ENCODE data around the gene PEAK1.
A peak's percentile ranks its signal among the peaks of the same experiment; 100 is the strongest.

Gene PEAK1

DNA sequence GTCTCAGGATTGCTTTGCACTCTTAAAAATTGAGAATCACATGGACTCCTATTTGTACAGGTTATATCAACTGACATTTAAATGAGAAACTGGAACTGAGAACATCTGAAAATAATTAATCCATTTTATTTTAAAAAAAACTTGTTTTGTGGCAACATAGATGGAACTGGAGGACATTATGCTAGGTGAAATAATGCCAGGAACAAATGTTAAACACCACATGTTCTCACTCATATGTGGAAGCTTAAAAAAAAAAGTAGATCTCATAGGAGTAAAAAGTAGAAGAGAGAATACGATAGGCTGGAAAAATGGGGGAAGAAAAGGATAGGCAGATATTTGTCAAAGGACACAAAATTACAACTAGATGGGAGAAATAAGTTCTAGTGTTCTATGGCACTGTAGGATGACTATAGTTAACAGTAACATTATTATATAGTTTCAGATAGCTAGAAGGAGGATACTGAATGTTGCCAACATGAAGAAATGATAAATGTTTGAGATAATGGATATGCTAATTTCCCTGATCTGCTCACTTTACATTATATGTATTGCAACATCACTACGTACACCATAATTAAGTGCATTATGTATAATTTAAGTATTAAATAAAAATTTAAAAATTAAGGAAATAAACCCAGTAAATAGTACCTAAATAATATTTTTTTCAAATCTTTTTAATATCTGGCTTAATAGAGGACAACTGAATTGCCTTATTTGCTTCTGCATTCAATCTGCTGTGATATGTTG is 248.5 kb downstream of the PEAK1 start:
- no peak for DNase-seq

DNA sequence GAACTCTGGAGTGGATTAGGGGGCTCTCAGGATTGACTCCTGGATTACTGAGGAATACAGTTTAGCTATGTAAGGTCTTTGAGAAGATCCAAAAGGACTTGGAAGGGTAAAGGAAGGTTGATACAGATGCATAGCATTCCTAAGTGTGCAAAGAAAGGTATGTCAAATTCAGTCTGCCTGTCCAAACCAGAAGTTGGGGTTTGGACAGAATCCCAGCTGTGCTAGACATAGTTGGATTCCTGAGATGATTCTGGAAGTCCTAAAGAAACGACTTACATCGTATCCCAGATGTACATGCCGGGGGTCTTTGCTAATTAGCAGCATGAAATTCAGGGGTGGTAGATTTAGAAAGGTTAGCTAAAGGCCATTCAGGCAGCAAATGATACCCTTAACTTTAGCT is 251.3 kb downstream of the PEAK1 start:
- no peak for DNase-seq

- DNase-seq = no peak
These were observed 251.8 kb downstream of the PEAK1 start for GRCh38 chr15:77168141-77168540.

GRCh38 chr15:77167406-77167805 is 252.5 kb downstream of the PEAK1 start:
- DNase-seq = no peak

GRCh38 chr15:77163781-77164384 is 256.0 kb downstream of the PEAK1 start:
- DNase-seq = peak in 1 of 5 experiments; percentile 72

DNA sequence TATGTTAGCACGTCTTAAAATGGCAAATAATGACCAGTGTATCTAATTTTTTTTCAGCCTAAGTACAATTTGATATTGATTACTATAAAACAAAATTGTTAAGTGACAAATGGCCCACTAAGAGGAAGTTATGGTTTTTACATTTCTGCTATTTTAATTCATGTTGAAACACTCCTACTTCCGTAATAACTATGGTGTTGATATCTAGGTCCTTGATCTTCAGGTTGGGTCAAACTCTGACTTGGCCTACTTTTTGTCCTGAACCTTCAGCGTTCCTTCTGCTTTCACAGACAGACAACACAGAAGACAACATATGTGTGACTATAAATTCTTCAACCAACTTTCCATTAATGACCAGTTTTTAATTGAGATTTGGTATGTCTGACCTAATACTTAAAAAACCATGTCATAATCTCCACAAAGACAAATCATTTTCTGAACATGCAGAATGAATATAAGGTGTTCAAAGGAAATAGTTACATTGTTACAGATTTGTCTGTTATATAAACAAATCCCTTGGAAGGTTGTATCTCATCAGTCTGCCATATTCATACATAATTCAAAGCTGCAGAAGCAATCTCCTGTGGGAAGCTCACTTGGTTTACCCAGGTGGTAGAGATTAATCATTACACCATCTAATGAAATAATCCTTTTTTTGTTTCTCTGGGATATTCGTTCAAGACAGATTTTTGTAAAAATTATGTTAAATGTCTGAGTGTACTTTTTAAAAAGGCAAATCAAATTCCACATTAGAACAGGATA is 256.9 kb downstream of the PEAK1 start:
- DNase-seq = peak in 1 of 5 experiments; percentile 41

DNA sequence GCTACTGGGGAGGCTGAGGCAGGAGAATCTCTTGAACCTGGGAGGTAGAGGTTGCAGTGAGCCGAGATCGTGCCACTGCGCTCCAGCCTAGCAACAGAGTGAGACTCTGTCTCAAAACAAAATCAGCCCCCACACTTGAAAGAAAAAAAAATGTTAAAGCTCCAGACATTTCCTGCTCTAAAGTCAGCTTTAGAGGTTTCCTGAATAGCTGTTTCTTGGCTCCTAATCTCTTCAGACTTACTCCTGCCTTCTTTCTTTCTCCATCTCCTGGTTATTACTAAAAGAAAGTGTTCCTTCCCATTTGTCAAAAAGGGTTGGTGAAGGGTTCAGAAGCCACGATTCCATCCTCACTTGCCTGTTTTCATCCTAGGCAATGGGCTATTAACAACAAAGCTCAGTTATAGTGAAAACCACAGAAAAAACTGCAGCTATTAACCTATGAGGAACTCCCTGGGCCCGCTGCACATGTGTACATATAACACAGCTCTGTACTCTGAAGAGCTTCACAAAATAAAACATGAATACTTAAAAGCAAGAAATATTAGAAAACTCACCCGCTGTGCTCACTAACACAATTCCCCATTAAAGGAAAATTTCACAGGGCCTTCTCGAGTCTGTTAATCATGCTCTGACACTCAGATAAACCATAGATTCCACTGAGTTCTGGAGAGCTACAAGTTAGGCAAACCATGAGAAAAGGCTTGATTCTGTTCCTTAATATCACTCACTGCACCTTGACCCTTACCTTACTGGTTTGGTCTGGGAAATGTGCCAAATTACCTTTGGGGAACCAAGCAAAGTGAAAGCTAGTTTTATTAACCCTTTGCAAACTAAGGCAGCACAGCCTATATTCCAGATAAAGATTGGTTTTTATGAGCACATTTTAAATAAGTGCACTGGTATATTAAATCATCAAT is 259.1 kb downstream of the PEAK1 start:
- peak in 1 of 5 experiments; percentile 43 for DNase-seq

GRCh38 chr15:77156000-77156399 is 263.9 kb downstream of the PEAK1 start:
- peak in 3 of 5 experiments; percentile 5 to 62 (median 42) for DNase-seq

GRCh38 chr15:77148191-77148590 is 271.7 kb downstream of the PEAK1 start:
- DNase-seq = no peak

DNA sequence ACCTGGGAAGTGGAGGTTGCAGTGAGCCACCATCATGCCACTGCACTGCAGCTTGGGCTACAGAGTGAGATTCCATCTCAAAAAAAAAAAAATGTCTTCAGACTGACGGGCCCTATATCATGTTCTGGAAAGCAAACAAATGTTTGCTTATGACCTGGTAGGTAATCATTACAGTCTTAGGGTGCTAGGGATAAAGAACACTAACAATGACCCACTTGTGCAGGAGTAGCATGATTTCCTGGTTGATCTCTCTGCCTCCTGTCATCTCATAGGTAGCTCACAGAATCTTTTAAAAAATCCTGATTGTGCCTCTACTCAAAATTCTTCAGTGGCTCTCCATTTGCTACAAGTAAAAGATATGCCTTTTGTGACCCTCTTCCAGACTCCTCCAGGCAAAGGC is 274.5 kb downstream of the PEAK1 start:
- no peak for DNase-seq

DNA sequence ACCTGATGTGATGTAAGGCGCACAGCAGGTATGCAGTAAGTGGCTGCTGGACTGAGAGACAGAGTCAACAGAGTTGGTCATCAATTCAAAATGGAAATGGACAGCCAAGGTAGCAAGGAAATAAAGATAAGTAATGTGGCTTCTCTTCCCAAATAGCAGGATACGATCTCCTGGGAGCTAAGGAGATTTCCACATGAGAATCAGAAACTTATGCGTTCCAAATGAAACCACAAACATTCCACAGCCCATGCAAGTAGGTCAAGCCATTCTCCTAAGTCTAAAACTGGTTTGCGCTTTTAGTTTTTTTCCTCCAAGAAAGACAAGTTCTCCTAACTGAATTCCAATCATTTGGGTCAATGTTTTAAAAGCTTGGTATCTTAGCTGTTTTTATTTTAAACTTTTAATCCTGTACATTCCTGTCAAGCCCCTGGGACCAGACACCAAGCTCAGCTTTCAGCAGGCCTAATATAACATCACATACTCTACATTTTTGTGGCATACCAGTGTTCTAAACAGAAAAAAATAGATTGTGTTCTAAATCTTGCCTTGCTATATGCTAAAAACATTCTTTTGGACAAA is 275.3 kb downstream of the PEAK1 start:
- DNase-seq = no peak

DNA sequence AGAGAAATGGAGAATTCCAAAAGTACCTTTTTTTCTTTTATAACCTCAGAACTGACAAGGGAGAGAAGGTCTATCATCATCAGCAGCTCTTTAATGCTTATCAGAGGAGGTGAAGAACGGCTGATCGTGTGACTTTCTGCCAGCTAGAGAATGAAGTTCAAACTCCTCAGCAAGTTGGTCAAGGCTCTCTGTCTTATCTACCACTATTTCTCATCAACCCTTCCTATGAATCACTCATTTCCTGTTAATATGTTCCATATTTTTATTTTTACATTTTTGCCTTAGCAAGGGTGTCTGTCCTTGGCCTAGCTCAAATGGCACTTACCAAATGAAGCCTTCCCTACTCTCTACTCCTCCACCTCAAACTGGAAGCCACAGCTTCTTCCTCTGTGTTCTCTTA is 275.9 kb downstream of the PEAK1 start:
- DNase-seq = no peak

DNA sequence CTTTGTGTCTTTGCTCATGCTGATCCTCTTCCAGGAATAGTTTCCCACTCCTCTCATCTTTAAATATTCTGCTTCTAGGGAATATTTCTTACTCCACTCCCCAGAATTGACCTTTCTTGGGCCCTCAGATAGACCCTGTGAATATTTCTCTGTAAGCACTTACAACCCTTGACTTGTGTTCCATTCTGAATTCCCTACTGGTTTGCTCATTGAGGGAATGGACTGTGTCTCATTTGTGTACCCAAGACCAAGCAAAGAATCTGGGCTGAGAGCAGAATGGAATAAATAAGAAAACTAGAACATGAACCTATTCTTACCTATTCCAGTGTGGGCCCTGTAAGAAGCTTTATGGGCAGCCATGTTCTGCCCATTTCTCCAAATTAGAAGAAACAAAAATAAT is 276.3 kb downstream of the PEAK1 start:
- no peak for DNase-seq

DNA sequence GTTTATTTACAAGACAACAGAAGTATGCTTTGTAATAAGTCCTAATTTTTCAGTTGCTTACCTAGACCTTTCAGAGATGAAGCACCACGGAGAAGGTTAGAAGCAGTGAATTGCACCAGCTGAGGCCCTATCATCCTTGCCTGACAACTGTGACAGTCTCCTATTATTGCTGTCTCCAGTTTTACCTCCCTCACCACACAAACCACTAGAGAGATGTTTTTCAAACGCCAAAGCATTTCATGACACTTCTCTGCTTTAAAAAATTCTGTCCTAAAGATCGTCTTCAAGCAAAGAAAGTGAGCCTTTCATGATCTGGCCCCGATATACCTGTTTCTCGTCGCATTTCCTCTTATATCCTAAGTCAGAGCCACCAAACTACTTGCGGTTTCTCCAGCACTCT is 276.7 kb downstream of the PEAK1 start:
- no peak for DNase-seq

DNA sequence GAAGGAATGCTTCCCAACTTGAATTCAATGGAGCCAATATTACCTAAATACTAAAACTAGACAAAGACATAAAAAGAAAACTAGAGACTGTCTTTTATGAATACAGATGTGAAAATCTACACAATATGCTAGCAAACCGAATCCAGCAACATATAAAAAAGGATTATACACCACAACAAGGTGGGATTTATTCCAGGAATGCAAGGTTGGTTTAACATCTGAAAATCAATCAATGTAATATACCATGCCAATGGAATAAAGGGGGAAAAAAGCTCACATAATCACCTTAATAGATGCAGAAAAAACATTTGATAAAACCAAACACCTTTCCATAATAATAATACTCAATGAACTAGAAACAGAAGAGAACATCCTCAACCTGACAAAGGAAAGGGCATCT is 279.7 kb downstream of the PEAK1 start:
- no peak for DNase-seq

GRCh38 chr15:77139312-77139711 is 280.6 kb downstream of the PEAK1 start:
- DNase-seq = no peak

DNA sequence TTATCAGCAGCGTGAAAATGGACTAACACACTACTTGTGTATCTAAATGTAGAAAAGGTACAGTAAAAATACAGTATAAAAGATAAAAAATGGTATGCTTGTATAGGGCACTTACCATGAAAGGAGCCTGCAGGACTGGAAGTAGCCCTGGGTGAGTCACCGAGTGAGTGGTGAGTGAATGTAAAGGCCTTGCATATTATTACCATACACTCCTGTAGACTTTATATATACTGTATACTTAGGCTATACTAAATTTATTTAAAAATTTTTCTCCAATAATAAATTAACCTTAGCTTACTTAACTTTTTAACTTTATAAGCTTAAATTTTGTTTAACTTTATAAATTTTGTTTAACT is 281.8 kb downstream of the PEAK1 start:
- no peak for DNase-seq

DNA sequence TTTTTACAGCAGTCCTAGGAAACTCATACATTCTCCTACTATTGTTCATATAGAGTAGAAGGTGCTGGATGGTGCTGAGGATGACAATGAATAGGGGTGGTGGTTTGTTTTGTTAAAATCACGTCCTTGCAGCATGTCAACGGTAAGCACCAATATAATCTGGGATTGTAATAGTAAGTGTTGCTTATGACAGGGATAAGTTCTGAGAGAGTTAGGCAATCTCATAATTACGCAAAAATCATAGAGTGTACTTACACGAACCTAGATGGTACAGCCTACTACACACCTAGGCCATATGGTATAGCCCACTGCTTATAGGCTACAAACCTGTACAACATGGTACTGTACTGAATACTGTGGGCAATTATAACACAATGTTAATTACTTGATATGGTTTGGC is 284.7 kb downstream of the PEAK1 start:
- no peak for DNase-seq

- DNase-seq = no peak
These were observed 289.5 kb downstream of the PEAK1 start for GRCh38 chr15:77130315-77130930.

- DNase-seq = no peak
These were observed 292.3 kb downstream of the PEAK1 start for GRCh38 chr15:77127626-77128025.

DNA sequence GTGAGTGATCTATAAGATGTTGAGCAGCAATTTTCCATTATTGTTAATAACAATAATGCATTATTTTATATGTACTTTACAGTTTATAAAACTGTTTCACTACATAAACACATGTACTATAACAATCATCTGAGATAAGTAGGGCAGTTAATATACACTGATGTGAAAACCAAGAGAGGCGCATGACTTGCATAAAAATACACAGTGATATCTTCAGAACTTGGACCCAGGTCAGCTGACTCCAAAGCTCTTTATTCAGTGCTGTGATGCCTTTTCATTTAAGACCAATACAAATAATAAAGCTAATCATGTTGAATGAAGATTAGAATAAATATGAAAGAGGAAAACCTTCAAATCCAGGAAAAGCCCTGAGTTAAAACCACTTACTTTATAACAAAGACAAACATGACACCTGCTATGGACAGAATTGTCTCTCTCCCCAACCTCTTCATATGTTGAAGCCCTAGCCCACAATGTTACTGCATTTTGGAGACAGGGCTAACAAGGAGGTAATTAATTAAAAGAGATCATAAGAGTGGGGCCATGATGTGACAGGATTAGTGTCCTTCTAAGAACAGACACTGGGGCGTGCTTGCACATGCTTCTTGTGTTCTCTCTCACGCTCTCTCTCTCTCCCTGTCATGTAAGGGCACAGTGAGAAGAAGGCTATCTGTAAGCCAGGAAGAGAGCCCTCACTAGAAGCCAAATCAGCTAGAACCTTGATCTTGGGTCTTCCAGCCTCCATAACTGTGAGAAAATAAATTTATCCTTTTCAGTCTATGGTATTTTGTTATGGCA is 293.2 kb downstream of the PEAK1 start:
- no peak for DNase-seq

All from T-helper 2 cell (primary cell).